ENCODE measurements around the gene GMCL1.

DNA sequence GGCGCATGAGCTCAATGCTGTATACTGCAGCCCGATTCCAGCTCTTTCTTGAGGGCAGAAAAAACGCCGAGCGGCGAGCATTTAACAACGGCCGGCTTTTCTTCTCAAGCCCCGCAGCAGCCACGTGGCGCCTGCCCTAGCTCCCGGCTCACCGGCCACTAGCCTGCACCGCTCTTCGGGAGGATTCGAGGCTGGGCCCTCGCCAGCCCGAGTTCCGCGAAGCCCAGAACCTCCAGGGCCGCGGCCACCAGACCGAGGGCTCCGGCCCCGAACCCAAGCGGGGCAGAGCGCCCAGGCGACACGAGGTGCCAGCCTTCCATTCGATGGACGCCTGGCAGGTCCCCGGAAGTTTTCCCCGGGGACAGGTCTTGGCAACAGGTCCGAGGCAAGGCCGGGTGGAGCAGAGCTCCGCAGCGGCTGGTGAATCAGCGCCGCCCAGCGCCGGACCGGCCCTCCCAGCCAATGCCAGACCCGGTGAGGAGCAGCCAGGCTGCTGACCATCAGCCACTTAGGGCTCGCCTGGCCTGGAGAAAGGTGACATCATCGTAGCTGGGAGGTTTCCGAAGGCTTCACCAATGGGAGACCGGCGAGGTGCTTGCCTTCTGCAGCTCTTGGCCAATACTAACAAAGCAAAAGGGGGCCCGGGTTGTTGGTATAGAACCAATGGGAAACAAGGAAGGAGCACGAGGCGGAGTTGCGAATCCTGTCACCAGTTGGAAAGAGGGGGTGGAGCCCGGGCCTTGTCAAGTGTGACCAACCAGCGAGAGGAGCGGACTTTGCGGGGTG is 84.9 kb downstream of the GMCL1 start:
- TF ChIP-seq, protein P1, sequence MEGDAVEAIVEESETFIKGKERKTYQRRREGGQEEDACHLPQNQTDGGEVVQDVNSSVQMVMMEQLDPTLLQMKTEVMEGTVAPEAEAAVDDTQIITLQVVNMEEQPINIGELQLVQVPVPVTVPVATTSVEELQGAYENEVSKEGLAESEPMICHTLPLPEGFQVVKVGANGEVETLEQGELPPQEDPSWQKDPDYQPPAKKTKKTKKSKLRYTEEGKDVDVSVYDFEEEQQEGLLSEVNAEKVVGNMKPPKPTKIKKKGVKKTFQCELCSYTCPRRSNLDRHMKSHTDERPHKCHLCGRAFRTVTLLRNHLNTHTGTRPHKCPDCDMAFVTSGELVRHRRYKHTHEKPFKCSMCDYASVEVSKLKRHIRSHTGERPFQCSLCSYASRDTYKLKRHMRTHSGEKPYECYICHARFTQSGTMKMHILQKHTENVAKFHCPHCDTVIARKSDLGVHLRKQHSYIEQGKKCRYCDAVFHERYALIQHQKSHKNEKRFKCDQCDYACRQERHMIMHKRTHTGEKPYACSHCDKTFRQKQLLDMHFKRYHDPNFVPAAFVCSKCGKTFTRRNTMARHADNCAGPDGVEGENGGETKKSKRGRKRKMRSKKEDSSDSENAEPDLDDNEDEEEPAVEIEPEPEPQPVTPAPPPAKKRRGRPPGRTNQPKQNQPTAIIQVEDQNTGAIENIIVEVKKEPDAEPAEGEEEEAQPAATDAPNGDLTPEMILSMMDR (IDR thresholded peaks at IDR 0.05; ENCODE audit: low read length): no peak
- no peak for TF ChIP-seq EZH2 (IDR thresholded peaks at IDR 0.05; ENCODE audit: borderline replicate concordance, low read length)
